Hepatocyte (in vitro differentiated cells): ENCODE results near the gene RAB37.

Experiments used
- CTCF ChIP-seq: fragments of 200-600 bp; sonication (generic); IDR thresholded peaks from 2 replicates; pipeline ENCODE4 v1.5.1; 2016; ENCODE audit warnings: antibody characterized with exemption, mild to moderate bottlenecking; ENCODE audit not compliant: poor library complexity
- EZH2 ChIP-seq: fragments of 200-600 bp; sonication (generic); IDR thresholded peaks from 2 replicates; pipeline ENCODE4 v1.6.1; 2016; ENCODE audit warnings: antibody characterized with exemption, mild to moderate bottlenecking, borderline replicate concordance
- EZH2phosphoT487 ChIP-seq: fragments of 200-600 bp; sonication (generic); IDR thresholded peaks from one replicate; pipeline ENCODE4 v1.6.1; 2018; ENCODE audit warnings: antibody characterized with exemption, mild to moderate bottlenecking, low read depth, moderate library complexity; ENCODE audit not compliant: unreplicated experiment, severe bottlenecking

GRCh38 chr17:74748529-74749278 is 11.6 kb downstream of the RAB37 start, which contains the start of gene NHERF1:
- TF ChIP-seq EZH2: no peak
- peak; percentile 37 for TF ChIP-seq CTCF
- no peak for TF ChIP-seq EZH2phosphoT487
